GM12872 (cell line): ENCODE results near the gene PLPPR3.

ENCODE experiments used
- CTCF ChIP-seq: IDR thresholded peaks from 3 replicates; pipeline ENCODE4 v1.5.1; 2011; ENCODE audit warnings: low read depth, mild to moderate bottlenecking, low read length, moderate library complexity; ENCODE audit not compliant: insufficient read depth

Gene PLPPR3

GRCh38 chr19:852136-853013 is 30.6 kb upstream of the PLPPR3 start, which contains the start of gene ELANE:
Gene ELANE (plus strand): TSS chr19:852303. CDS start chr19:852329, 26 bp downstream.
- TF ChIP-seq CTCF: no peak

- TF ChIP-seq CTCF: no peak
Observed at GRCh38 chr19:850979-851335, 29.2 kb upstream of the PLPPR3 start.

- no peak for TF ChIP-seq CTCF
Observed at GRCh38 chr19:850221-850978, 28.6 kb upstream of the PLPPR3 start.

- TF ChIP-seq CTCF: no peak
Observed at GRCh38 chr19:848386-848921, 26.7 kb upstream of the PLPPR3 start.

- no peak for TF ChIP-seq CTCF
Observed at GRCh38 chr19:845707-846521, 24.2 kb upstream of the PLPPR3 start.

GRCh38 chr19:844546-844971 is 22.8 kb upstream of the PLPPR3 start:
- TF ChIP-seq CTCF: no peak
